Inflammatory macrophage treated with lipopolysaccharide for 4 hours (primary cell): ENCODE results near the gene SLC26A2.
A peak's percentile ranks its signal among the peaks of the same experiment; 100 is the strongest.
"Not testable (repeated sequence)": the region's sequence is repeated elsewhere in the genome, so short reads cannot be mapped to it uniquely, and the experiment has no call there.

ENCODE experiments used
- DNase-seq: peaks from one replicate; pipeline ENCODE4 v3.0.0-alpha.2; 2020

Gene SLC26A2

GRCh38 chr5:149937610-149938009, 22.9 kb upstream of the SLC26A2 start:
- peak; percentile 42 for DNase-seq

GRCh38 chr5:149938279-149938678, 22.3 kb upstream of the SLC26A2 start:
- no peak for DNase-seq

DNA sequence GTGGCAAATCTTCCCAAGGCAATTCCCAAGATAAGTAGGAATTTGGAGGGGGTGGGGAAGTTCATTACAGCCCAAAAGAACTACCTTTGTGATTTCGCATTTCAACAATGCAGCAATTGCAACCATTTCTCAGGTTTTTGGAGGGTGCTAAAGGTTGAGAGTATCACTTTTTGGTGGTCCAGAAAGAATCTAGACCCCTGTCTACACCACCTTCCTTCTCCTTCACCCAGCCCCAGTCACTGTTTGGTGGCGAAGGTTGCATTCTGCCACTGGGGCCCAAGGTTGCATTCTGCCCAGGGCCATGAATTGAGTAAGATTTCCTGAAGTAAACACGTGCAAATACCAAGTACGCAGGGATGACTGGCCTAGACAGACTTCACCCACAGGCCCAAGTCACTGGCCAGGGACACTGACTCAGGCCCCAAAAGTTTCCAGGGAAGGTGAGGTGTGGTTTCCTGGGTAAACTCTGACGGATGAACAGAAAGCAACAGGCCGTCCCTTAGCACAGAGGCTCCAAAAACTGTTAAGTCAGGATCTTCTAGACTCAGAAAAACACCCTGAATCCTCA, 21.7 kb upstream of the SLC26A2 start:
- peak; percentile 75 for DNase-seq

- peak; percentile 65 for DNase-seq
Measured at GRCh38 chr5:149939546-149939945, 21.0 kb upstream of the SLC26A2 start.

- peak; percentile 81 for DNase-seq
Measured at GRCh38 chr5:149940077-149940574, 20.4 kb upstream of the SLC26A2 start.

GRCh38 chr5:149940941-149941644, 19.5 kb upstream of the SLC26A2 start:
- DNase-seq: no peak

DNA sequence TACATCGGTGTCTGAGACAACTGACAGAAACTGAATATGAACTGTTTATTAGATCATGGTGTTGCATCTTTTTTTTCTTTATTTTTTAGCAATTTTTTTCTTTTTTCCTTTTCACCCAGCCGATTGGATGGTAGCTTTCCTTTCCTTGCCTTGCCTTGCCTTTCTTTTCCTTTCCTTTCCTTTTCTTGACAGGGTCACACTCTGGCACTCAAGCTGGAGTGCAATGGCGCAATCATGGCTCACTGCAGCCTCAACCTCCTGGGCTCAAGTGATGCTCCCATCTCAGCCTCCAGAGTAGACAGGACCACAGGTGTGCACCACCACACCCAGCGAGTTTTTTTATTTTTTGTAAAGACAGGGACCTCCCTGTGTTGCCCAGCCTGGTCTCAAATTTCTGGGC, 18.8 kb upstream of the SLC26A2 start:
- no peak for DNase-seq

GRCh38 chr5:149942199-149942598, 18.4 kb upstream of the SLC26A2 start:
- no peak for DNase-seq

GRCh38 chr5:149942741-149943169, 17.8 kb upstream of the SLC26A2 start:
- DNase-seq: not testable (repeated sequence)

DNA sequence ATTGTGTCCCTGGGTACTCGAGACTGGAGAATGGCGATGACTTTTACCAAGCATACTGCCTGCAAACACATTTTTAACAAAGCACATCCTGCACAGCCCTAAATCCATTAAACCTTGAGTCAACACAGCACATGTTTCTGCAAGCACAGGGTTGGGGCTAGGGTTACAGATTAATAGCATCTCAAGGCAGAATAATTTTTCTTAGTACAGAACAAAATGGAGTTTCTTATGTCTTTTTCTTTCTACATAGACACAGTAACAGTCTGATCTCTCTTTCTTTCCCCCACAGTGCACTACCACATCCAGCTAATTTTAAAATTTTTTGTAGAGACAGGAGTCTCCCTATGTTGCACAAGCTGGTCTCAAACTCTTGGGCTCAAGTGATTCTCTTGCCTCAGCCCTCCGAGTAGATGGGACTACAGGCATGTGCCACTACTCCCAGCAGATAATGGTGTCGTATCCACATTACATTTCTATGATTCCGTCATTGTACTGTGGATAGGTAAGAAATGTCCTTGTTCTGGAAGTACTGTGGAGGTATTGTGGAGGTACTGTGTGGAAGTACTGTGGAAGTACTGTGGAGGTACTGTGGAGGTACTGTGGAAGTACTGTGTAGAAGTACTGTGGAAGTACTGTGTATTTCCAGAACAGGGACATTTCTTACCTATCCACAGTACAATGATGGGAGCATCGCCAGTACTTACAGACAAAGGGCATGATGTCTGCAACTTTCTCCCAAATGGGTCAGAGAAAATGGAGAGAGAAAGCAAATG, 17.2 kb upstream of the SLC26A2 start:
- DNase-seq: not testable (repeated sequence)

GRCh38 chr5:149944666-149945065, 15.9 kb upstream of the SLC26A2 start, which contains the start of gene PDE6A:
Gene PDE6A (minus strand): TSS chr5:149944793. CDS start chr5:149944673, 120 bp downstream.
- no peak for DNase-seq

DNA sequence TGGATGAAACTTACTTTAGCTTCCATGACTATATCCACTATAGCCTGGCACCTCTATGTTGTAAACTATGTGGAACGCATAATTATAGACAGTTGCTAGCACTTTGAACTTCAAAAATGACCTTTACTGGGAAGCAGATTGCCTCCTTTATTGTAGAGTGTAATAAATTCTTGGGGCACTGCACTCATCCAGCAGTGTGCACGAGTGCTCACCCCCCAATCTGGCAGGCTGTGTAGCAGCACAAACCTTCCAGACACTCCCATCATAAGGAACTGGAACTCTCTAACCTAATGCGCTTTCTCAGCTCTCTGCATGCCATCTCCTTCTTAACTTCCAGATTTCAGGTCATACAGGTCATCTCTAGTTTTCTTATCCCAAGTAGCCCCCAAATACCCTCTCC, 14.4 kb upstream of the SLC26A2 start:
- no peak for DNase-seq

- DNase-seq: no peak
Measured at GRCh38 chr5:149948993-149949392, 11.6 kb upstream of the SLC26A2 start.

DNA sequence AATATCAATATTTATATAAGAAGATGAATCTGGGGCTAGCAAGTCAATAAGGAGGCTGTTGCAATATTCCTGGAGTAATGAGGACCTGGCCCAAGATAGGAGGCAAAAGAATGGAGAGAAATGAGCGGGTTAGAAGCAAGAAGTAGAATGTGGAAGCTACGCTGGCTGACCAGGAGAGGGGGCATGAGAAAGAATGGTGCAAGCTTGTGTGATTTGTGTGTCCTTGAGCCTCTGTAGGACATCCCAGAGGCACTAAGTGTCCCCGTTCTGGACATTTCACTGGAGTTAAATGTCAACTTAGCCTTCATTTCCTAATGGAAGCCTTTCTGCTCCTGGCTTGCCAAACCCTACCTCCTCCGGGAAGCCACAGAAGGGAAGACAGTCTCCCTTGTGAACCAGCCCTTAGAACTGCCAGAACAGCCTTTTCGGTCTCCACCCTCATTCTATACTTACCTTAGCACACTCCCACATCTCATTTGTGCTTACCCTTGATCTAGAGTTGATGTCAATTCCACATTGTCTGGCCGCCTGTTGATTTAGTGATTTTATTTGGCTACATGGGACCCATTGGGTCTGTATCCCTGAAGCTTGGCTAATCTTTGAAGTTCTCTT, 9.3 kb upstream of the SLC26A2 start:
- no peak for DNase-seq

DNA sequence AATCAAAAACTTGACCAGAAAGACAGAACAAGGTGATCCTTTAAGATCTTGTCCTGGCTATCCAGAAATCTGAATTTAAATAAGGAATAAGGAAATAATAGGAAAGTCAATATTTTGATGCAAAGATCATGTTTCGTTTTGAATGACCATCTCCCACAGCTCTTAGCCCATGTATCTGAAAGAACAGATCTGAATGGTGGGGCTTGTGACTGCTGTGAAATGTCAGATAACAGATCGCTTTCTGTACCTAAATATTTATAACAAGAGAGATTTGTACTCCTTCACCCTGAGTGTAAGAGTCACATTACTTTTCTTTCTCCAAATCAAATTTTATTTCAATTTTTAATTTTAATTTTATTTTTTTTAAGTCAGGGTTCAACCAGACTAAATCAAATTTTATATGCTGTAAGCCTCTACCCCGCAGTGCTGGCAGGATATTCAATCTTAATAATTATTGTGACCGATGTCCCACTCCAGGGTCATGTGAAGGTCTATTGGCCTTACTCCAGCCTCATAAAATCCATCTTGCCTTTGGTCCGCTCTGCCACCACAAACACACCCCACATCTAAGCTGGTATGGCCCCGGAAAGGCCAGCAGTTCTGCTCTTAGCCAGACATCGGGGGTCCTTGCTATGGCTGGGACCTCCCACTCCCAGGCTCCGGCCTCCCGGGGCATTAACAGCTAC, 7.0 kb upstream of the SLC26A2 start:
- DNase-seq: no peak

GRCh38 chr5:149954798-149955197, 5.8 kb upstream of the SLC26A2 start:
- DNase-seq: no peak

DNA sequence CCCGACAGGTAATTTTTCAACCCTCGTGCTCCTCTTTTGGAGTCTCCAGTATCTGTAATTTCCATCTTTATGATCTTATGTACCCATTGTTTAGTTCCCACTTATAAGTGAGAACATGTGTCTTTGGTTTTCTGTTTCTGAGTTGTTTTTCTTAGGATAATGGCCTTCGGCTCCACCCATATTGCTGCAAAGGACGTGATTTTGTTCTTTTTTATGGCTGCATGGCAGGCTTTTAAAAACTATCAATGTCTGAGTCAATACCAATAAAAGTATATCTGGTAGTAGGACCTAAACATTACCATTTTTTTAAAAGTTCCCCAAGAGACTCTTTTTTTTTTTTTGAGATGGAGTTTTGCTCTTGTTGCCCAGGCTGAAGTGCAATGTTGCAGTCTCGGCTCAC, 3.9 kb upstream of the SLC26A2 start:
- no peak for DNase-seq

- no peak for DNase-seq
Measured at GRCh38 chr5:149957855-149958254, 2.7 kb upstream of the SLC26A2 start.

- peak; percentile 79 for DNase-seq
Measured at GRCh38 chr5:149959406-149960236, 937 bp upstream of the SLC26A2 start.

DNA sequence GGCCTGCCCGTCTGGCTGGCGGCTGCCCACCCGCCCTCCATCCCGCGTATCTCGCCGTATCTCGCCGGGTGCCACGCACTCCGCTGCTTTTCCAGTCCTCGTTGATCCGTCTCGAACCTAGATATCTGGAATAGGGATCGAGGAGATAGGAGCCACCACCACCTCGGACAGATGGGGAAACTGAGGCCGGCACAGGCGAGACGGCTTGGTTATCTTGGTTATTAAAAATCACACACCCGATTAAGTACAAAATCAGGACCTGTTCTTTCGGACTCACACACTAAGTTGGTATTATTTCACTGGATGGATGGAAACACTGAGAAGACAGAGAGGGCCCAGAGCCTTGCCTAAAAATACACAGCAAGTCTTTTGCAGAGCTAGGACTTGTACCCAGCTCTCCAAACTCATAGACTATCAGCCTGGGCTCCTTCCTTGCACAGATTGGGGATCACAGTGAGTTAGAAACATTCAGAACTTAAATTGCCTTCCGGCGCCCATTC, 678 bp downstream of the SLC26A2 start:
- DNase-seq: no peak

GRCh38 chr5:149961957-149962409, 1.4 kb downstream of the SLC26A2 start:
- peak; percentile 42 for DNase-seq
